Muscle of back (tissue), 11 donors: ENCODE results near the gene FOXN3. TPM values are rescaled to one million over a fixed set of nuclear protein-coding genes. Genes with fewer than 3 reads are reported as not detected.
"Not testable (repeated sequence)": the region's sequence is repeated elsewhere in the genome, so short reads cannot be mapped to it uniquely, and the experiment has no call there.

Experiments
- DNase-seq, 3 donors: peaks; one replicate each; pipeline versions ENCODE4 v3.0.0 to v3.0.0-alpha.2; 2013
- polyA plus RNA-seq, 10 donors: library from polyadenylated mRNA; unstranded; fragments of 120-200 nt; gene quantifications; one replicate each; pipeline ENCODE4 v1.2.1, GENCODE V29; 2013; ENCODE audit not compliant: insufficient read length in 10 of 10

The FOXN3 gene
- polyA plus RNA-seq, 10 donors = 58.4 to 84.8 (median 68.2) TPM

DNA sequence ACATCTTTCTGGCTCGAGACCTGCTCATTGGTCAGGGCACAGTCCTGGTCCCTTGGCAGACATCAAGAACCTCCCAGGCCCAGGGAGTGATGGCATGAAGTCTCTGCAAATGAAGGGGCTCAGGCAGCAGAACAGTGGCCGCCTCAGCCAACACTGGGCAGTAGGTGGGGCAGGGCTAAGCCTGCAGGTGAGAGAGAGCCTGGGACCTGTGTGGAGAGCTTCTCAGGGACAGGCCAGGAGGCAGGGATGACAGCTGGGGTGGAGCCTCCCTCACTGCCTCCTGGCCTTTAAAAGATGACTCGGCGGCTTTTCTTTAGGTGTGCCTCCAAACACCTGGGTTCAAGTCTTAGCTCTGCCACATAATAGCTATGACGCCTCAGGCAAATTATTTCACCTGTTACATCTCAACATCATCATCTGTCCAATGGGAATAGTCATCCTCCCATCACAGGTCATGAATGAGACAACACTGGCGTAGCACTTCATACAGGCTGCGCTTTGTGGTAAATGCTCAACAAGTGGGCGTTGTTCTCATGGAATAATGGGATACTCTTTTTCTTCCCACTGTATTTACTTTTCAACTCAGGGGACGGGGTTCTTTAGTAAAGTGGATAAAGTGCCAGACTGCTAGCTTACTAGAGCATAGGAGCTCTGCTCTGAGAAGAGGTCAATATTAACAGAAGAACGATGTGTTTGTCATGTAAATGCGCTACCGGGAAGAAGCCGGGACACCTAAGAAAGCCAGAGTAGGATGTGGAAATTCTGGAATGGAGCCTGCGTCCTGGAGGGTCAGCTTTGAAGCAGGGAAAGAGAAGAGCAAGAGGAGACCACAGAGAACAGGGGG, 277.4 kb downstream of the FOXN3 start:
- DNase-seq = no peak

DNA sequence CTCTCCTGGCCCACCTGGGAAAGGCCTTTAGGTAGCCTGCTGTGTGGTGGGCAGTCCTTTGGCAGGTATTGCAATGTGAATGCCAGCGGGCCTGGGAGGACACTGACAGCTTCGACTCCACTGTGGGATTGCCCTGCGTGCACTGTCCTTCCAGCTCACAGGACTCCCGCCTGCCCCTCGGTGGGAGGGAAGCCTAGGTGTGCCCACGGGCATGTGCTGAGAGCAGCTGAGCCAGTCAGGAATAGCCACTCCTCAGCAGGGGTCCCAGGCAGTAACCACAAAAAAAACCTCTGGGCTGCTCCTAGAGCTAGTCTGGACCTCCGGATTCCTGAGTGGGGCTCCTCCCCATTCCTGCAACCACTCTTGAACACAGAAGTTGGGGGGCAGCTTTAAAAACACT, 278.2 kb downstream of the FOXN3 start:
- DNase-seq = no peak

DNA sequence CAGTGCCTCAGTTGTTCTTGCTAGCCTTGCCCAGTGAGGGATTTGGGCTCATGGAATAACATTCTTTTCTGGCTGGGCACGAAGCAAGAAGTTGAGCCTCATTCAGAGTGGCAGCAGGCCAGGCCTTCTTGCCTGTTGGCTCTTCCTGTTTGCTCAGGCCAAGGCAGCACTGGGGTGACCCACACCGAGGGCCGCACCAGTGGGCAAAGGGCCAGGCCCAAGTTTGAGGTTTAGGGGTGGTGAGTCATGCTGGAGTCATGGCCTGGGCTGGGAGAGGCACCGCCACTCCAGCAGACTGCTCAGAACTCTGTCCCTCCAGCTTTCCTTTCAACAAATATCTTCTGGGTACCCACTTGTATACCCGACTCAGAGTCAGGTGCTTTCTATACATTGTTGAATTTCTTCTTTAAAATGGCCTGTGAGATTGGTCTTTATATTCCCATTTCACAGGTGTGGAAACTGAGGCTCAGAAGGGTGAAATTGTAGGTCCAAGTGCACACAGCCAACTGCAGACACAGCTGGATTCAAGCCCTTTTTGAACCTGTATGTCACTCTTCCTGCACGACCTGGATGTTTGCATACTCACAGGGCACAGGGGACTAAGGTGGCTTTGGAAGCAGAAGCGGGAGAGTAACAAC, 279.4 kb downstream of the FOXN3 start:
- DNase-seq = peak in 1 of 3 donors; percentile 45

DNA sequence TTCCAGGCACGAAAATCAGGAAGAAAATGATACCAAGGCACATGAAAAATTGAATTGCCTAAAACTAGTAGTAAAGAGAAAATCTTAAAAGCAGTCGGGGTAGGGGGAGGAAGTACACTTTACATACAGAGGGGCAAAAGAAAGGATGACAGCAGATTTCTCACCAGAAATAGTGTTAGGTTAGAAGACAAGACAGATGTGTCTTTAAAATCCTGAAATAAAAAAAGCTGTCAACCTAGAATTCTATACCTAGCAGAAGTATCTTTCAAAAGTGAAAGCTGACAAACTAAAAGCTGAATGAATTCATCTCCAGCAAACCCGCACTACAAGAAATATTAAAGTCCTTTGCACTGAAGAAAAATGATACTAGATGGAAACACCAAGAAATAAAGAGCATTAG, 280.4 kb downstream of the FOXN3 start:
- no peak for DNase-seq

DNA sequence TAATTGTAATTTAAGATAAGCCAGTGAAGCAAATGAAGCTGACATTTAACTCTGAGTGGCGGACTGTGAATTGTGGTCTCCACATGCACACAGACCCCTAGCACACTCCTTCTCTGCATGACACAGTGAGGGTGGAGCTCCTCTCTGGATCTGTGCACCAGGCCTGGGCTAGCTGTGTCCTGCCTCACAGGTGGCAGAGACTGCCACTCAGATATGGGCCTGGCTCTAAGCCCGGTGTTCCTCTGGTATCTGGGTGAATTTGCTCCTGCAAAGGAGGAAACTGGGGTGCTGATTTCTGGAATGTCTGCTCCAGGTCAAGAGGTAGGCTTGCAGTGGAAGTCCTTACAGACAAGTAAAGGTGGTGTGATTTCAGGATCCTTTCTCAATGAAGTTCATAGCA, 282.4 kb downstream of the FOXN3 start:
- no peak for DNase-seq

DNA sequence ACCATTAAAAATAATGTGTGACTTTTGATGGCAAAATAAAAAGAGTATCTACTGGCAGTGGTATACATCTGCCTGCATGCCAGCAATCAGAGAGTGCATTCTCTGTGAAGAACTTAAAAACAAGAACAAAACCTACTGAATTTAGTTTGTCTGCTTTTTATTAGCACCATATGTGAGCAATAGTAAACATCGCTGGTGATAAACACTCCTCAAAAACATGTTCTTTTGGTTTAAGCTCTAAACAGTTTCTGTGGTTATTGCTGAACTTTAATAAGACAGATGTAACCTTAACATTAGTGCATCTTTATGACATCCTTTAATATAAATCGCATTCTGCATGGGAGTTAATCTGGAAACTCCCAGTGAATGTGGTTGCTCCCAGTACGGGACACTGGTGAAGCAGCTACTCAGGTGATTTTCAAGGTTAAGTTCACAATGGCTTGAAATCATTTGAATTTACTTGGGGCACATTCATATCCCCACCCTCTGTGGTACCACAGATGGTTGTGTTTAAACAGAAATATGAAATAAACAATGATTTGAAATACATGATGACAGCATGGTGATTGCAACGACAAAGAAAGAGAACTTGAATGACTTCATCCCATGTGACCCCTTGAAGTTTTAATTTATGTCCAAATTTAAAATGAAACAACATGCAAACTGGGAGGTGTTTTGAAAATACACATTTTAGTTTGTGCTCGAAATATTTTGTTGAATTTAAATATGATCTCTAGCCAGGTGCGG, 285.9 kb downstream of the FOXN3 start:
- DNase-seq = no peak

DNA sequence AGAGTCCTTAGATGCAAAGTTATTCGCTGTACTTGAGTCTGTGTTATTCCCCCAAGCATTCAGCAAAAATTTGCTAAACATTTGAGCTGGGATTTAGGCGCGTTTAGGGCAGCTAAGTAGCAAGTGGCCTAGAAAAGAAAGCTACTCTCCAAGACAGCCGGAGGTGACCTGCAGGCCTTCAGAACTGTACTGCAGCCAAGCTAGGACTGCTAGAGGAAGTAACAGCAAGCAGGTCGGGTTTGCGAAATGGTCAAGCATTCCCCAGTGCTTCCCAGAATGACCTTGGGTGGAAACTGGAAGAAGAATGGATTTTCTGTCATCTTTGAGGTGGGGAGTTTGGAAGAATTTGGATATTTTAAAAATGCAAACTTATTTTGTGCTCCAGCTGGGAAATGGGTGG, 287.5 kb downstream of the FOXN3 start:
- no peak for DNase-seq

DNA sequence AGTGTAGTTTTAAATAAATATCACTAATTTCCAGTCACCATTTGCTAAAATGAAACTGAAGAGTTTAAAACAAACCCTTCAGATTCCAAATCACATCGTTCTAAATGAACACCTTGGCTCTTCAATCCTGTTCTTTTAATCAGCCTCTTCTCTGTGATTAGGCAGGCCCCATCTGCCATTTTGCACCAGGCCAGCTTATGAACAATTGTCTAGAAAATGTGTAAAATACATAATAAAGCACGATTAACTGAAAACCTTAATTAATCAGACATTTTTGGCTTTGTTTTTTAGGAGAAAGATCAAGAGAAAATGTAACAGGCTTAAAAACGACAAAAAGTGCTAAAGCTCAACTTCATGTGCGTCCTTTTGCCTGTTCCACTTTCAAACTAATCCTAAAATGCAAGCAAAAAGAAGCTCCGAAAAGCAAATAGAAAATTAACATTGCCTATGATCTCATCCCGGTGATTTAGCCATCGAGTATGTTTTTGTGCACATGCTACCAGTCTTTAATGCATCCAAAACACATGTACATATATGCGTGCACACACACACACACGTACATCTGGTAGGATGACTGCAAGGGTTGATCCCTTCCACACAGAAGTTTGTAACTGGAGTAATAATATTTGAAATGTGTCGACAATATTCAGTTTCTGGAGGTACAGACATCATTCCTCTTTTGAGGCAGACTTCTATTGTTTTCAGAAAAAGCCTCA, 288.6 kb downstream of the FOXN3 start:
- no peak for DNase-seq

DNA sequence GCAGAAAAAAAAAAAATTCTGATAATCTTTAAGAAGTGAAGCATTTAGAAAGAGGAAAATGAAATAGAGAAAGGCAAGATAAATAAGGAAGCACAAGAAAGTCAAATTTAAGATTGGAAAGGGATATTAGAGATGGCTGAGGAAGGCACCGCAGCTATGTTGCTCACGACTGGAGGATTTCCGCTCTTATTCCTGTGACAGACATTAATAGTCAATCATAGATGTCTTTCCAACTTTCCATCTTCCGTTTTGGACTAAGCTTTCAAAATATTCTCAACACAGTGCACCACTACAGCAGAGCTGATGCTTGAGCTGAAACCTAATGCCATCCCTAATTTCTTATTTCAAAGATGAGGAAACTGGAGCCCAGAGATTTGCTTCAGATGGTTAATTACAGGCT, 290.6 kb downstream of the FOXN3 start:
- DNase-seq = peak in 1 of 3 donors; percentile 17

DNA sequence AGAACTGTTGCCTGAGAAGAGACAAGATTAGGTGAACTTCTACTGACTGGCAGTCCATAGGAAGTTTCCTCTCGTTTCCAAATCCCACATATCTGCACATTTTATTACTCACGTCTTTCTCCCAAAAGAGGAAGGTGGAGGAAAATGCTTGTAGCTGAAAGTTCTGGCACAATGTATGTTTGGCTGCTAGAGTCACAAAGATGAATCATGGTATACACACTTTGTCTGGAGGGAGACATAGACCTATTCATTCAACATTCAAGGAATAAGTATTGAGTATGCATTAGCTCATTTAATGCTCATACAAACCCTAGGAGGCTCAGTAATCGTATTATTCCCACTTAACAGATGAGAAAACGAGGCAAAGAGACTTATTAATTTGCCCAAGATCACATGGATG, 291.8 kb downstream of the FOXN3 start:
- DNase-seq = no peak

DNA sequence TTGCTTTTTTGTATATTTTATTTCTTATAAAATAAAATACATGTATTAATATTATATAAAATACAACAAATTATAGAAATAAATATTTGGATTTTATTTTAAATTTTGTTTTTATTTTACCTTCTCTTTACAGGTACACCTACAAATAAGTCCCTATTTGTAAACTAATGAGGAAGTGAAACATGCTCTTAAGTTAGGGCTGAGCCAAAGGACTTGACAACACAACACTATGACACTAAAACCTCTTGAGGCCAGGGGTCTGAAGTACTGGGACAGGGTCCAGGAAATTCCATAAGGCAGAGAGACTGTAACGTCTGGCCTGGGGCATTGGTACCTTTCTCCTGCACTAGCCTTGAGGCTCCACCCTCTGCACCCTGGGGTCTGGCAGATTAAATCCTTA, 293.2 kb downstream of the FOXN3 start:
- DNase-seq = no peak

DNA sequence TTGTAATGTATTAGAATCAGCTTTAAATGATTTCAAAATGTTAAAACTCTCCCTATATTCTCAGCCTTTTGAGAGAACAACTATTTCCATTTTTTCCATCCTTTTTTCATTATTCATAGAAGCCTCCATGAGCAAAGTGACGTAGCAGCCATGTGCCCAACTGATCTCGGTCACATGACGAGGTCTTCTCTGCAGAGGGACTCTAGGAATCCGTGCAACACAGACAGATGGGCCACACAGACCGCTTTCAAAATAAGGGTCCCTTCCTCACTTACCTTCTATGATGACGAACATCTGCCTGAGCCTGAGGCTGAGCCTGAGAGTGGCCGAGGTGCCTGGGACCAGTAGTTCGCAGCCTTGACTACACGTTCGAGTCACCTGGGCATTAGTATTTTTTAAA, 293.8 kb downstream of the FOXN3 start:
- DNase-seq = no peak

DNA sequence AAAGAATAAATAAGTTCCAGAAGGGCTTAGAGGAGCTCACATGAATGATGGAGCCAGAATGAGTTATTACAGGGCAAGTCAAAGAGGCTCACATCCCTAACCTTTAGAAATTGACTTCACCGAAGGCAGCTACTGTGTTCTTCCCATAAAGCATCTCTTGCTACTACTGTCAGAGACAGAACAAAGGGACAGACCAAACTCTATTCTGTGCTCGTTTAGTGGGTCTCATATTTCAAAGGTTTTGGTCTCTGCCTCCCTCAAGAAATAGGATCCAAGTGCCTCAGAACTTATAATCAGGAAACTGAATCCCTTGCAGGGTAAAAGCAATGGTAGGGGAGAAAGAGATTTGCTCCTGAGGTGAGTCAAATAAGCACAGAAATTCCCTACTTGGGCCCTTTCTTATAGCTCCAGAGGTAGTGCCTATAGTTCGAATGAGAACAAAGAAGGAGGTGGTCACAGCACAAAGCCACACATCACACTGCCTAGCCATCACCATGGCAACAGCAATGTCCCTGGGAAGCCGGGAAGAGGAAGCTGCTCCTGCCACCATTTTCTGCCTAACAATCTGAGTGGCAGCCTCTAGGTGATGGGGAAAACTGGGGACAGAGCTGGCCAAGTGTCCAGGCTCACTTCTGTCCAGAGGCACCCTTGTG, 294.9 kb downstream of the FOXN3 start:
- DNase-seq = no peak

DNA sequence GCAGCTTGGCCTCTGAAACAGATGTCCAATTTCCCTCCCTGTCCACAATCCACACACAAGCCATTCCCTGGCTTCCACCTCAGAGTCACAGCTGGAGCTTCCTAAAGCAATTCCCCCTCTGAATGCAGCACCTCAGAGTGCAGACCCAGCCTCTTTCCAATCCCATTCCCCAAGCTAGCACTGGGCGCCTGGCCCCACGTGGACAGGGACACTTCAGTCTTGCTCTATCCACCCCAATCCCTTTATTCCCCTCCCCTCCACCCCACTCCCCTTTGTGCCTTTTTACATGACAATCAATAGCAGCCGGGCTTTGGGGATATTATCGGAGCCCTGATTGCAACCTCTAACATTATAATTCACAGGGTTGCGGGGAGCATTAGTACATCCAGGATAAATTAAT, 300.0 kb downstream of the FOXN3 start:
- DNase-seq = no peak

DNA sequence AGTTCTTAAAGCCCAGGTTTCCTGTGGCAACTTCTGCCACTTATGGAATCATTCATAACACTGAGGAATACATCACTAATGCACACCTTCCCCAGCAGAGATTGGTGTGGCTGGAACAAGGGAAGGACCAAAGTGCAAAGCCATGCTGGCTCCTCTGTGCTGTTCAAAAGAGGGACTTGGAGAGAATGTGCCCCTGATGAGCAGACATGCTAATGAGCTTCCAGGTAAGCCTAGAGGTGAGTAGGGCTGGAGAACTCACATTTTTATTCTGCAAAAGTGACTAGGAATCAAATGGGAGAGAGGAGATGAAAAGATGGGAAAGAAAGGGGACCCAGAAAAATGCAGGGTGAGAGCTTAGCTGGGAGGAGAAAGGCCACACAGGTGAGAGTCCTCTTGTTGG, 302.9 kb downstream of the FOXN3 start:
- no peak for DNase-seq

DNA sequence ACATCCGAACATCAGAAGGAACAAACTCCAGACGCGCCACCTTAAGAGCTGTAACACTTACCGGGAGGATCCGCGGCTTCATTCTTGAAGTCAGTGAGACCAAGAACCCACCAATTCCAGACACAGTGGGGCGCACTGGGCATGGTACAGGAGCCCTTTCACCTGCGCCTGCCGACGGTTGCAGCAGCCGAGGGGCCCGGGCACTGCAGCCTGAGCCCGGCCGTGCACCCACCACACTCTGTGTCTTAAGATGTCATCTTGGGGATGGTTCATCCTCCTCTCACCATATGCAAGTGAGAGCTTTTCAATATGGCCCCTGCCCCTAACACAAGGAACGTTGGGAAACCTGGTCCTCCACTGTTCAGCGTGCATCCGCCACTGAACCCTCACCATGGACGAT, 304.3 kb downstream of the FOXN3 start:
- DNase-seq = no peak

DNA sequence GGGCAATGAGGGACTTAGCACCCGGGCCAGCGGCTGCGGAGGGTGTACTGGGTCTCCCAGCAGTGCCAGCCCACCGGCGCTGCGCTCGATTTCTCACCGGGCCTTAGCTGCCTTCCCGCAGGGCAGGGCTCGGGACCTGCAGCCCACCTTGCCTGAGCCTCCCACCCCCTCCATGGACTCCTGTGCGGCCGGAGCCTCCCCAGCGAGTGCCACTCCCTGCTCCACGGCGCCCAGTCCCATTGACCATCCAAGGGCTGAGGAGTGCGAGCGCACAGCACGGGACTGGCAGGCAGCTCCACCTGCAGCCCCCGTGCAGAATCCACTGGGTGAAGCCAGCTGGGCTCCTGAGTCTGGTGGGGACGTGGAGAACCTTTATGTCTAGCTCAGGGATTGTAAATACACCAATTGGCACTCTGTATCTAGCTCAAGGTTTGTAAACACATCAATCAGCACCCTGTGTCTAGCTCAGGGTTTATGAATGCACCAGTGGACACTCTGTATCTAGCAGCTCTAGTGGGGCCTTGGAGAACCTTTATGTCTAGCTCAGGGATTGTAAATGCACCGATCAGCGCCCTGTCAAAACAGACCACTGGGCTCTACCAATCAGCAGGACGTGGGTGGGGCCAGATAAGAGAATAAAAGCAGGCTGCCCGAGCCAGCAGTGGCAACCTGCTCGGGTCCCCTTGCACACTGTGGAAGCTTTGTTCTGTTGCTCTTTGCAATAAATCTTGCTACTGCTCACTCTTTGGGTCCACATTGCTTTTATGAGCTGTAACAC, 305.1 kb downstream of the FOXN3 start:
- DNase-seq = not testable (repeated sequence)

DNA sequence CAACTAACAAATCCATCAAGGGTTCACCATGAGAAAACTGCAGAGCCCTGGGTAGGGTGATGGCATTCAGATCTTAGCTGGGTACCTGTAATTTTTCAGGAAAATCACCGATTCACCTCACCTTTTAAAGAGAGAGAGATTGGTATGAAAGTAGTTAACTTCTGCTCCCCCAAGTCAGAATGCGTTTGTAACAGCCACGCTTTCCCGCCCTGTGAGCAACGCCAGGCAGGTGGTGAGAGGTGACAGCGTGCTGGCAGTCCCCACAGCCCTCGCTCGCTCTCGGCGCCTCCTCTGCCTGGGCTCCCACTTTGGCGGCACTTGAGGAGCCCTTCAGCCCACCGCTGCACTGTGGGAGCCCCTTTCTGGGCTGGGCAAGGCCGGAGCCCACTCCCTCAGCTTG, 305.8 kb downstream of the FOXN3 start:
- DNase-seq = not testable (repeated sequence)

DNA sequence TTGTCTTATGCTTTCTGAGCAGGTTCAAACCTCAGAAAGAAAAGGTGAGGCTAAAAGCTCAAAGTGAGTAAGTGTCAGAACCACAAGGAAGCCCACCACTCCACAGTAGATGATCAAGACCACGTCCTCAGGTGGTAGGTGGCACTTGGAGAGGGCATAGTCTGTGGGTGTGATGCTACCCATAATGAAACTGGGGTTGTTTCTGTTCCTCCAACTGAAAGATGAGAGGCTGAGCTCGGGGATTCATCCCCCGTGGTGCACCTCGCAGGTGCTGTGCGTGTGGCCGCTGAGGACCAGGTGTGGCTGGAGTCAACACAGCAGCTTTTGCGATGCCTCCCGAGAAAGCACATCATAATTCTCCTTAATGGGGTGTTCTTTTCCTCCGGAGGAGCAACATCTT, 306.9 kb downstream of the FOXN3 start:
- DNase-seq = no peak

DNA sequence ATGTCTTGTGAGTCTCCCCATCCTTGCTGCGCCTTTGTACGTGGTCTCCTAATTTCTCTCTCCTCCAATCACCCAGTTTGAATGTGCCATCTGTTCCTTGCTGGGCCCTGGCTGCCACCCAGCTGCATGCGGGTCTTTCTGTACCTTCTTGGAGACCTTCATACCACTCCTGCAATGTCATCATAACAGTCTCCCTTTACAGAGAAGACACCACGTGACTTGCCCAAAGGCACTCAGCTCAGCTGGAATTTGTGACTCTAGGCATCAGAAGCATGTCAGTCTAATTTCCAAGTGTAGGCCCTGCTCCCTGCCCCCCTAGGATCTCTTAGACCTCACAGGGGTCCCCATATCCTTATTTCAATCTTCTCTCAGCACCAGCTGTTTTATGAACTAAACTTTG, 308.4 kb downstream of the FOXN3 start:
- no peak for DNase-seq

DNA sequence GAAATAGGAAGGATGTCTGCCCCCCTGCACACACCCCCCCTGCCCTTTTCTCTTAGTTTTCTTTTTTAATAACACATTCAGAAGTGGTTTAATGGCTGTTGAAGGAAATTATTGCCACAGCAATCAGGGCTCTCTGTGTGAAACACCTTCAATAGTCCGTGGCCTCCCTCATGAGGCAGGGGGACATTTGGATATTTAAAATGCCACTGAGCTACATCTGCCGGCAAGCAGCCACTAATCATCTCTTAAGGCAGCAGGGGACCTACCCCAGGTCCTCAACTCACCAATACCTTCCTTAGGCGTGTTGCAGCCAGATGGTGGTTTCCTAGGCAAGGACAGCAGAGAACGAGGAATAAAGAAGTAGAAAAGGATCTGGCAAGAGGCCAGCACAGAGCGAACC, 309.4 kb downstream of the FOXN3 start:
- DNase-seq = no peak
